Measurements from ENCODE around the gene TDRD10. TPM values are rescaled to one million over a fixed set of nuclear protein-coding genes. Genes with fewer than 3 reads are reported as not detected.
A peak's percentile ranks its signal among the peaks of the same experiment; 100 is the strongest.

Gene TDRD10
- total and polyA plus RNA-seq, 2 experiments from 2014 or later: 0.29 TPM; not detected in 1

DNA sequence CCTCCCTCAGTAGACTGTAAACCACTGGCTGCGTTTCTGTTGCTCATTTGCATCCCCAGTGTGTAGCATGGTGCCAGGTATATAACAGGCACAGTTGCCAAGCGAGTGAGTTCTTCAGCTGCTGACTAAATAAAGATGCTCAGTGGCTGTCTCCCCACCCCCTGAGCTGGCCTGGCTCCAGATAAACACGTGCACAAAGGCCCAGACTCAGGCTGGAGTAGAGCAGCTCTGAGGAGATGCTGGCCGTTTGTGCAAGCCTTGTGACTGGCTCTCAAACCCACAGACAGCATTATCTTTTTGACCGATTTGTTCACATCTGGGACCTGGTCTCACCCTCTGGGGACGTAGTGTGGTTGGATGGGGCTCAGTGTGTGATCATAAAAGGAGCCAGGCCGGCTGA, 72.7 kb downstream of the TDRD10 start (continued):
- no peak for TF ChIP-seq ZNF331 (CRISPR knock-in tag; IDR thresholded peaks at IDR 0.05; ENCODE audit: low read depth)

DNA sequence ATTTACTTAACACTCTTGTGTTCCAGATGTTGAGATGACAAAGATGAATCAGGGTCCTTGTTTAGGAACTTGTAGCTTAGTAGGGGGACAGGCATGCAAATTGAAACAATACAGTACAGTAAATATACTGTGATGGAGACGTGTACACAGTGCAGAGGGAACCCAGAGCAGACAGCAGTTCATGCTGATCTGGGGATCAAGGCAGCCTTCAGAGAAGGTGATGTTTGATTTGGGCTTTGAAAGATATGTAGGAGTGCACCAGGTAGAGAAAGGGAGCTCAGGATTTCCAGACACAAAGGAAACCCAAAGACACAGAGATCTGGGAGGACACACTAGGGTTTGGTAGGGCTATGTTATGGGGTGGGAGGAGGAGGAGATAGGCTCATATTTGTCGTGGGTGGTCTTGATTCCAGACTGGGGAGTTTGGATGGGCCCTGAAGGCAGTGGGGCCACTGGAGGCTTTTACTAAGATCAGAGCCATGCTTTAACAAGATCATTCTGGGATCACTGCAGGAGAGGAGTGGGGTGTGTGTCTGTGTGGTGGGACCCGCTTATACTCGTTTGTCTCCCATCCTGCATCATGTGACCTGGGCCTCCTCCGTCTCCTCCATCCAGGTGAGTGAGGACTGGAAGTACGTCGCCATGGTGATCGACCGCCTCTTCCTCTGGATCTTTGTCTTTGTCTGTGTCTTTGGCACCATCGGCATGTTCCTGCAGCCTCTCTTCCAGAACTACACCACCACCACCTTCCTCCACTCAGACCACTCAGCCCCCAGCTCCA, 73.3 kb downstream of the TDRD10 start:
- peaks cover 7% of the 10 kb centered on the region; the same call in 1 of the 2 replicates for H3K4me1 ChIP-seq (ENCODE audit: insufficient read depth)
- no peak overlapping the region for H2AFZ ChIP-seq
- H3K4me3 ChIP-seq: no peak overlapping the region
- H3F3A ChIP-seq (replicated peaks; ENCODE audit: low read depth): no peaks in the 10 kb centered on the region
- Mint-ChIP-seq H3K4me1 (peaks cover 28% of the 10 kb centered on the region), H3K27me3 (ENCODE audit: insufficient read depth, low read depth, poor library complexity) (peaks cover 31% of the 10 kb centered on the region), H3K36me3 (ENCODE audit: low read depth) (peaks cover 32% of the 10 kb centered on the region), H3K27ac (no peak overlapping the region; the same call in 1 of the 2 replicates), H3K4me3 (no peak overlapping the region; the same call in 2 of the 3 replicates), H3K9me3 (no peaks in the 10 kb centered on the region)
- H4K20me1 ChIP-seq (replicated peaks; ENCODE audit: insufficient read depth): peaks cover 4% of the 10 kb centered on the region; the same call in 1 of the 2 replicates
- H3K79me2 ChIP-seq (replicated peaks; ENCODE audit: insufficient read depth): no peaks in the 10 kb centered on the region
- no peak overlapping the region for H3K27ac ChIP-seq (ENCODE audit: low read depth)
- no peaks in the 10 kb centered on the region for H3K9me2 ChIP-seq (ENCODE audit: insufficient read depth)
- no peak for ATAC-seq
- no peaks in the 10 kb centered on the region for H3K27me3 ChIP-seq (ENCODE audit: insufficient read depth)
- H3K4me2 ChIP-seq: no peak overlapping the region
- 0 out of 2 replicates have a peak, but pooled peaks cover 4% of the 10 kb centered on the region for H3K36me3 ChIP-seq (ENCODE audit: insufficient read depth)
- peak; percentile 20 for DNase-seq (ENCODE audit: low spot score)
- TF ChIP-seq STAT1 (IDR thresholded peaks at IDR 0.05; ENCODE audit: unreplicated experiment) (no peak), EZH2phosphoT487 (IDR thresholded peaks at IDR 0.05; ENCODE audit: unreplicated experiment) (no peak), POLR2AphosphoS5 (IDR thresholded peaks at IDR 0.05; ENCODE audit: low read depth) (no peak), NANOG (IDR thresholded peaks at IDR 0.05; ENCODE audit: borderline replicate concordance) (no peak), CREB1 (CRISPR knock-in tag; IDR thresholded peaks at IDR 0.05; ENCODE audit: low read depth) (no peak), EZH2 (IDR thresholded peaks at IDR 0.05; ENCODE audit: low read depth, unreplicated experiment) (no peak), ZNF114 (CRISPR knock-in tag; IDR thresholded peaks at IDR 0.05) (no peak)
- TF ChIP-seq, protein P1, sequence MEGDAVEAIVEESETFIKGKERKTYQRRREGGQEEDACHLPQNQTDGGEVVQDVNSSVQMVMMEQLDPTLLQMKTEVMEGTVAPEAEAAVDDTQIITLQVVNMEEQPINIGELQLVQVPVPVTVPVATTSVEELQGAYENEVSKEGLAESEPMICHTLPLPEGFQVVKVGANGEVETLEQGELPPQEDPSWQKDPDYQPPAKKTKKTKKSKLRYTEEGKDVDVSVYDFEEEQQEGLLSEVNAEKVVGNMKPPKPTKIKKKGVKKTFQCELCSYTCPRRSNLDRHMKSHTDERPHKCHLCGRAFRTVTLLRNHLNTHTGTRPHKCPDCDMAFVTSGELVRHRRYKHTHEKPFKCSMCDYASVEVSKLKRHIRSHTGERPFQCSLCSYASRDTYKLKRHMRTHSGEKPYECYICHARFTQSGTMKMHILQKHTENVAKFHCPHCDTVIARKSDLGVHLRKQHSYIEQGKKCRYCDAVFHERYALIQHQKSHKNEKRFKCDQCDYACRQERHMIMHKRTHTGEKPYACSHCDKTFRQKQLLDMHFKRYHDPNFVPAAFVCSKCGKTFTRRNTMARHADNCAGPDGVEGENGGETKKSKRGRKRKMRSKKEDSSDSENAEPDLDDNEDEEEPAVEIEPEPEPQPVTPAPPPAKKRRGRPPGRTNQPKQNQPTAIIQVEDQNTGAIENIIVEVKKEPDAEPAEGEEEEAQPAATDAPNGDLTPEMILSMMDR (conservative IDR thresholded peaks at IDR 0.05; ENCODE audit: low read depth in 2 of 2): no peak
- TF ChIP-seq, protein P2, sequence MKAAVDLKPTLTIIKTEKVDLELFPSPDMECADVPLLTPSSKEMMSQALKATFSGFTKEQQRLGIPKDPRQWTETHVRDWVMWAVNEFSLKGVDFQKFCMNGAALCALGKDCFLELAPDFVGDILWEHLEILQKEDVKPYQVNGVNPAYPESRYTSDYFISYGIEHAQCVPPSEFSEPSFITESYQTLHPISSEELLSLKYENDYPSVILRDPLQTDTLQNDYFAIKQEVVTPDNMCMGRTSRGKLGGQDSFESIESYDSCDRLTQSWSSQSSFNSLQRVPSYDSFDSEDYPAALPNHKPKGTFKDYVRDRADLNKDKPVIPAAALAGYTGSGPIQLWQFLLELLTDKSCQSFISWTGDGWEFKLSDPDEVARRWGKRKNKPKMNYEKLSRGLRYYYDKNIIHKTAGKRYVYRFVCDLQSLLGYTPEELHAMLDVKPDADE (IDR thresholded peaks at IDR 0.05): no peak
- TF ChIP-seq, protein P3, sequence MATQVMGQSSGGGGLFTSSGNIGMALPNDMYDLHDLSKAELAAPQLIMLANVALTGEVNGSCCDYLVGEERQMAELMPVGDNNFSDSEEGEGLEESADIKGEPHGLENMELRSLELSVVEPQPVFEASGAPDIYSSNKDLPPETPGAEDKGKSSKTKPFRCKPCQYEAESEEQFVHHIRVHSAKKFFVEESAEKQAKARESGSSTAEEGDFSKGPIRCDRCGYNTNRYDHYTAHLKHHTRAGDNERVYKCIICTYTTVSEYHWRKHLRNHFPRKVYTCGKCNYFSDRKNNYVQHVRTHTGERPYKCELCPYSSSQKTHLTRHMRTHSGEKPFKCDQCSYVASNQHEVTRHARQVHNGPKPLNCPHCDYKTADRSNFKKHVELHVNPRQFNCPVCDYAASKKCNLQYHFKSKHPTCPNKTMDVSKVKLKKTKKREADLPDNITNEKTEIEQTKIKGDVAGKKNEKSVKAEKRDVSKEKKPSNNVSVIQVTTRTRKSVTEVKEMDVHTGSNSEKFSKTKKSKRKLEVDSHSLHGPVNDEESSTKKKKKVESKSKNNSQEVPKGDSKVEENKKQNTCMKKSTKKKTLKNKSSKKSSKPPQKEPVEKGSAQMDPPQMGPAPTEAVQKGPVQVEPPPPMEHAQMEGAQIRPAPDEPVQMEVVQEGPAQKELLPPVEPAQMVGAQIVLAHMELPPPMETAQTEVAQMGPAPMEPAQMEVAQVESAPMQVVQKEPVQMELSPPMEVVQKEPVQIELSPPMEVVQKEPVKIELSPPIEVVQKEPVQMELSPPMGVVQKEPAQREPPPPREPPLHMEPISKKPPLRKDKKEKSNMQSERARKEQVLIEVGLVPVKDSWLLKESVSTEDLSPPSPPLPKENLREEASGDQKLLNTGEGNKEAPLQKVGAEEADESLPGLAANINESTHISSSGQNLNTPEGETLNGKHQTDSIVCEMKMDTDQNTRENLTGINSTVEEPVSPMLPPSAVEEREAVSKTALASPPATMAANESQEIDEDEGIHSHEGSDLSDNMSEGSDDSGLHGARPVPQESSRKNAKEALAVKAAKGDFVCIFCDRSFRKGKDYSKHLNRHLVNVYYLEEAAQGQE (IDR thresholded peaks at IDR 0.05; ENCODE audit: unreplicated experiment): no peak
- TF ChIP-seq, protein P4, sequence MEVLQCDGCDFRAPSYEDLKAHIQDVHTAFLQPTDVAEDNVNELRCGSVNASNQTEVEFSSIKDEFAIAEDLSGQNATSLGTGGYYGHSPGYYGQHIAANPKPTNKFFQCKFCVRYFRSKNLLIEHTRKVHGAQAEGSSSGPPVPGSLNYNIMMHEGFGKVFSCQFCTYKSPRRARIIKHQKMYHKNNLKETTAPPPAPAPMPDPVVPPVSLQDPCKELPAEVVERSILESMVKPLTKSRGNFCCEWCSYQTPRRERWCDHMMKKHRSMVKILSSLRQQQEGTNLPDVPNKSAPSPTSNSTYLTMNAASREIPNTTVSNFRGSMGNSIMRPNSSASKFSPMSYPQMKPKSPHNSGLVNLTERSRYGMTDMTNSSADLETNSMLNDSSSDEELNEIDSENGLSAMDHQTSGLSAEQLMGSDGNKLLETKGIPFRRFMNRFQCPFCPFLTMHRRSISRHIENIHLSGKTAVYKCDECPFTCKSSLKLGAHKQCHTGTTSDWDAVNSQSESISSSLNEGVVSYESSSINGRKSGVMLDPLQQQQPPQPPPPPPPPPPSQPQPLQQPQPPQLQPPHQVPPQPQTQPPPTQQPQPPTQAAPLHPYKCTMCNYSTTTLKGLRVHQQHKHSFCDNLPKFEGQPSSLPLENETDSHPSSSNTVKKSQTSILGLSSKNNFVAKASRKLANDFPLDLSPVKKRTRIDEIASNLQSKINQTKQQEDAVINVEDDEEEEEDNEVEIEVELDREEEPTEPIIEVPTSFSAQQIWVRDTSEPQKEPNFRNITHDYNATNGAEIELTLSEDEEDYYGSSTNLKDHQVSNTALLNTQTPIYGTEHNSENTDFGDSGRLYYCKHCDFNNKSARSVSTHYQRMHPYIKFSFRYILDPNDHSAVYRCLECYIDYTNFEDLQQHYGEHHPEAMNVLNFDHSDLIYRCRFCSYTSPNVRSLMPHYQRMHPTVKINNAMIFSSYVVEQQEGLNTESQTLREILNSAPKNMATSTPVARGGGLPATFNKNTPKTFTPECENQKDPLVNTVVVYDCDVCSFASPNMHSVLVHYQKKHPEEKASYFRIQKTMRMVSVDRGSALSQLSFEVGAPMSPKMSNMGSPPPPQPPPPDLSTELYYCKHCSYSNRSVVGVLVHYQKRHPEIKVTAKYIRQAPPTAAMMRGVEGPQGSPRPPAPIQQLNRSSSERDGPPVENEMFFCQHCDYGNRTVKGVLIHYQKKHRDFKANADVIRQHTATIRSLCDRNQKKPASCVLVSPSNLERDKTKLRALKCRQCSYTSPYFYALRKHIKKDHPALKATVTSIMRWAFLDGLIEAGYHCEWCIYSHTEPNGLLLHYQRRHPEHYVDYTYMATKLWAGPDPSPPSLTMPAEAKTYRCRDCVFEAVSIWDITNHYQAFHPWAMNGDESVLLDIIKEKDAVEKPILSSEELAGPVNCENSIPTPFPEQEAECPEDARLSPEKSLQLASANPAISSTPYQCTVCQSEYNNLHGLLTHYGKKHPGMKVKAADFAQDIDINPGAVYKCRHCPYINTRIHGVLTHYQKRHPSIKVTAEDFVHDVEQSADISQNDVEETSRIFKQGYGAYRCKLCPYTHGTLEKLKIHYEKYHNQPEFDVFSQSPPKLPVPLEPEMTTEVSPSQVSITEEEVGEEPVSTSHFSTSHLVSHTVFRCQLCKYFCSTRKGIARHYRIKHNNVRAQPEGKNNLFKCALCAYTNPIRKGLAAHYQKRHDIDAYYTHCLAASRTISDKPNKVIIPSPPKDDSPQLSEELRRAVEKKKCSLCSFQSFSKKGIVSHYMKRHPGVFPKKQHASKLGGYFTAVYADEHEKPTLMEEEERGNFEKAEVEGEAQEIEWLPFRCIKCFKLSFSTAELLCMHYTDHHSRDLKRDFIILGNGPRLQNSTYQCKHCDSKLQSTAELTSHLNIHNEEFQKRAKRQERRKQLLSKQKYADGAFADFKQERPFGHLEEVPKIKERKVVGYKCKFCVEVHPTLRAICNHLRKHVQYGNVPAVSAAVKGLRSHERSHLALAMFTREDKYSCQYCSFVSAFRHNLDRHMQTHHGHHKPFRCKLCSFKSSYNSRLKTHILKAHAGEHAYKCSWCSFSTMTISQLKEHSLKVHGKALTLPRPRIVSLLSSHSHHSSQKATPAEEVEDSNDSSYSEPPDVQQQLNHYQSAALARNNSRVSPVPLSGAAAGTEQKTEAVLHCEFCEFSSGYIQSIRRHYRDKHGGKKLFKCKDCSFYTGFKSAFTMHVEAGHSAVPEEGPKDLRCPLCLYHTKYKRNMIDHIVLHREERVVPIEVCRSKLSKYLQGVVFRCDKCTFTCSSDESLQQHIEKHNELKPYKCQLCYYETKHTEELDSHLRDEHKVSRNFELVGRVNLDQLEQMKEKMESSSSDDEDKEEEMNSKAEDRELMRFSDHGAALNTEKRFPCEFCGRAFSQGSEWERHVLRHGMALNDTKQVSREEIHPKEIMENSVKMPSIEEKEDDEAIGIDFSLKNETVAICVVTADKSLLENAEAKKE (CRISPR knock-in tag; IDR thresholded peaks at IDR 0.05): no peak

All from GM23338 (cell line).